HG03039 (cell line): ENCODE data around the gene ARID5A.

Experiments
- ATAC-seq: cut with Tn5 transposase; IDR thresholded peaks from one replicate; pipeline ENCODE4 v1.9.1; 2021; ENCODE audit warnings: mild to moderate bottlenecking, moderate library complexity; ENCODE audit not compliant: unreplicated experiment

Gene ARID5A

DNA sequence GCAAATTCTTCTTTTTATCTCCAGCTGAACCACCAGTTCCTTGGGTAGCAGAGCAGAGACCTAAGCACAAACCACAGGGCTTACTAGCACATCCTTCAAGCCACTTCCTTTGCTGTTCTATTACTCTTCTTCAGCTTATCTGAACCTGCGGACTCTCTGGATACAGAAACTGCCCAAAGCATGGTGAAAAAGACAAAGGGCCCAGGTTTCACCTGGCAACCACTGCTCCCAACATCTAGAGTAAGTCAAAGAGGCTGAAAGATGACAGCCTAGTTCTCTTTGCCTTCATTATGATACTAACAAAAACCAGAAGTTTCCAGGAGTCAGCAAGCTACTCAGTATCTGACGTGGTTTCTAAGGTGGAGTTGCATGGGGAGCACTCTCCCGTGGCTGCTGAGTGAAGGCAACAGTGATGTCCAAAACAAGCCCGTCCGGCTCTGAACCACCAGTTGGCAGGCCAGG, 58.2 kb downstream of the ARID5A start:
- no peak for ATAC-seq

DNA sequence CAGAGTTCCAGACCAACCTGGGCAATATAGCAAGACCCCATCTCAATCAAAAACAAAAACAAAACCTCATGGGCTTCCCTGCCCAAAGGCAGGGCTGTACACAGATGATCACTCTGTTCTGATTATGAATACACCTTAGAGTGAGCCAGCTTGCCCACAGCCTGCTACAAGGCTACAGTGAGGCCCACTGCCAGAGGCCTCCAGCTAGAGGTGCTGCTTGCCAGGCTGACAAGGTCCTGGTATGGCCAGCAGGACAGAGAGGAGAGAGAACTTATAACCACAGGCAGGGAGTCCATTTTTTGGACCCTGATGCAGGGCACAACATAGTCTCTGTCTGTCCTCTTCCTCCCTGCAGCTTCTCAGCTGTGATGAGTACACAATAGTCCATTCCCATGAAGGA, 60.0 kb downstream of the ARID5A start:
- no peak for ATAC-seq

DNA sequence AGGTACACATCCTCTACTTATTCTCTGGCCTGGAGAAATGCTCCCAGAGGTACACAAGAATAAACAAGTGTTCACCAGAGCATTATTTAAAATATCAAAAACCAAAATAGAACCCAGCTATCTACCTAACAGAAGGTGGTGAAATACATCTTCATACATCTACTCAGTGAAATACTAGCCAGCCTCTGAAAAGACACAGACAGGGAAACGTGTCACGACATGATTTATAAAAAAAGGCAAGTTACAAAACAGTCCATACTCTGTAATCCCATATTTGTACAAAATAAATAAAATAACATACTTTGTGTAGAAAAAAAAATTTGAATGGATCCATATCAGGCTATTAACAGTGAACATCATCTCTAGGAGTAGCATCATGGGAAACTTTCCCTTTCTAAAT, 63.4 kb downstream of the ARID5A start:
- ATAC-seq = no peak

DNA sequence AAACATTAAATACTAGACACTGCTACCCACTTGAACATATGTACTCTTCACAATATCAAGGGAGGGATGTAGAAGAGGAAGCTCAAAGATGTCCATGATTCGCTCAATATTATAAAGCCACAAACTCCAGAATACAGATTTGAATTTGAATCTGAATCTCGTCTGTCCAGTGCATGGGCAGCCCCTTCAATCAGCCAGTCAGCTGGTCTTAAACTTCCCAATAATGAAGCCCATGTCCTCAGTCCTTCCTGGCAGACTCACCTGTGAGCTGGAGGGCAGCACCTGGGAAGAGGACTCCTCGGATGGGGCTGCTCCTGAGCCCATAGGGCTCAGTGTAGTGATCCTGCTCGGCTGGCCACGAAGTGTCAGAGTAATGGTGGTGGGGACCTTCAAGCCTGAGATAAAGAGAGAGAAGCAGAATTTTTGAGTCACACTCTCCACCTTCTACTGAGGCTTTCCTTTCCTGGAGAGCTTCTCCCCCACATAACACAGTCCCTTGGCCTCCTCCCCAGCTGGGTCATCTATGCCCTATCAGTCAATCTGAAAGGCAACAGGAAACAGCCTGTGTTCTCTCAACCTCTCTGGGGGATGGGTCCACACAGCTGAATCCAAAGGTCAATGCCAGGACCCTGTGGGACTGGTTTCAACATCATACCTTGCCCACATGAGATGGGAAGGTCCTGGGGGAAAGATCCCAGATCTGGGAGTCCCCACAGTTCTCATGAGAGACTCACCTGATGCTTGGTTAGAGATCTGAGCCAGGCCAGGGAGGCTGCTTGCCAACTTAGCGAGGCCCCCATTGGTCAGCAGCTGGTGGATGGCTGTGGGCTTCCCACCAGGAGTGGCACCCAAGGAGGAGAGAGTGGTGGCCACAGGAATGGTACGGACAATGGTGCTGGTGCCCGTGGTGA, 65.1 kb downstream of the ARID5A start:
- no peak for ATAC-seq
